ENCODE results near the gene ASB18.

Gene ASB18

DNA sequence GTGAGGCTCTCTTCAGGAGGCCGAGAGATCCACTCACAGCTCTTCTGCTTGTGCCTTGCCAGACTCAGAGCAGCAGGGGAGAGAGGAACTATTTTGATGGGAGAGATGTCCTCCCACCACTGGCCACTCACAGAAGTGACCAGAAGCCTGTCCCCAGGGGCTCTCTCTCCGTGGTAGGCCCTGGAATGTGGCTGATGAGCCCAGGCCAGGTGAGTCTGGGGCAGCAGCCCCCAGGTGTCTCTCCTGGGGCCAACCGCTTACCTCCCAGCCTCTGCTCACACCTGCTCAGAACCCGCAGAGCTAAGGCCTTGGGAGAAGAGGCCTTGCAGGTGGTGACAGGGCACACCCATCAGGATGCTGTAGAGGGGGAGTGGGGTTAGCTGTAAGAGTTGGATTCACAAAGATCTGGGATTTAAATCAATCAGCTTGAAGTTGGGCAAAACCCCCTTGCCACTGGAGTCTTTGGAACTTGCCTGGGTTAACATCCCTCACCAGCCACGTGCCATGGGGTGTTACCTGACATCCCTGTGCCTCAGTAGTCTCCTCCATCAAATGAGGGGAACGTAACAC, 29.1 kb upstream of the ASB18 start:
- no peak for TF ChIP-seq EZH2 (optimal IDR thresholded peaks at IDR 0.05; ENCODE audit: low read depth, low read length)
- TF ChIP-seq, protein P1, sequence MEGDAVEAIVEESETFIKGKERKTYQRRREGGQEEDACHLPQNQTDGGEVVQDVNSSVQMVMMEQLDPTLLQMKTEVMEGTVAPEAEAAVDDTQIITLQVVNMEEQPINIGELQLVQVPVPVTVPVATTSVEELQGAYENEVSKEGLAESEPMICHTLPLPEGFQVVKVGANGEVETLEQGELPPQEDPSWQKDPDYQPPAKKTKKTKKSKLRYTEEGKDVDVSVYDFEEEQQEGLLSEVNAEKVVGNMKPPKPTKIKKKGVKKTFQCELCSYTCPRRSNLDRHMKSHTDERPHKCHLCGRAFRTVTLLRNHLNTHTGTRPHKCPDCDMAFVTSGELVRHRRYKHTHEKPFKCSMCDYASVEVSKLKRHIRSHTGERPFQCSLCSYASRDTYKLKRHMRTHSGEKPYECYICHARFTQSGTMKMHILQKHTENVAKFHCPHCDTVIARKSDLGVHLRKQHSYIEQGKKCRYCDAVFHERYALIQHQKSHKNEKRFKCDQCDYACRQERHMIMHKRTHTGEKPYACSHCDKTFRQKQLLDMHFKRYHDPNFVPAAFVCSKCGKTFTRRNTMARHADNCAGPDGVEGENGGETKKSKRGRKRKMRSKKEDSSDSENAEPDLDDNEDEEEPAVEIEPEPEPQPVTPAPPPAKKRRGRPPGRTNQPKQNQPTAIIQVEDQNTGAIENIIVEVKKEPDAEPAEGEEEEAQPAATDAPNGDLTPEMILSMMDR (IDR thresholded peaks at IDR 0.05; ENCODE audit: low read length) = no peak
- no peak for TF ChIP-seq EZH2phosphoT487 (IDR thresholded peaks at IDR 0.05; ENCODE audit: low read length)
- no peaks in the 10 kb centered on the region for H3K27me3 ChIP-seq (replicated peaks; ENCODE audit: insufficient read depth, low read length)

DNA sequence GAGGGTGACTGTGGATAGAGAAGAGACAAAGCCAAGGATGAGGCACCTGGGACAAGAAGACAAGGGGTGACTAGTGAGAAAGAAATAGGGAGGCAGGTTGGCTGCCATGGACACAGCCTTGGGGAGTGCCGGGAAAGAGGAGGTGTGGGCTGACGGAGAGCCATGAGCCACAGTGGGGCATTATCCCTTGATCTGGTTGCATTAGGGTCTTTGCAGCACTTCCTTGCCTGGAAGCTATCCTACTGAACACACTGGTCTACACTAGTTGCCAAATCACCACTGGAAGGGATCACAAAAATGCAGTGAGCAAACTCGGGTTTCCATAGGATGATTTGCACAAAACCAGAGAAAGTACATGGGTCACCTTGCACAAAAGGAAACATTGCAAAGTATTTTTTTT, 27.7 kb upstream of the ASB18 start:
- Histone ChIP-seq H2AFZ (ENCODE audit: low read length) (no peak overlapping the region), H3F3A (ENCODE audit: insufficient read depth, low read length) (no peaks in the 10 kb centered on the region), H3K27ac (ENCODE audit: low read length) (no peak overlapping the region), H3K4me2 (ENCODE audit: low read depth, low read length) (no peak overlapping the region), H4K20me1 (ENCODE audit: insufficient read depth, low read length) (no peaks in the 10 kb centered on the region), H3K27me3 (replicated peaks; ENCODE audit: insufficient read depth, low read length) (no peaks in the 10 kb centered on the region), H3K4me3 (ENCODE audit: low read length) (no peak overlapping the region), H3K9me2 (replicated peaks; ENCODE audit: insufficient read depth, low read length) (no peaks in the 10 kb centered on the region), H3K9me3 (replicated peaks; ENCODE audit: insufficient read depth, low read length) (no peaks in the 10 kb centered on the region), H3K36me3 (replicated peaks; ENCODE audit: insufficient read depth, low read length) (no peaks in the 10 kb centered on the region), H3K79me2 (ENCODE audit: low read length) (no peaks in the 10 kb centered on the region), H3K4me1 (ENCODE audit: low read length) (no peaks in the 10 kb centered on the region), H3K9ac (ENCODE audit: low read length) (no peak overlapping the region)
- TF ChIP-seq EZH2phosphoT487 (IDR thresholded peaks at IDR 0.05; ENCODE audit: low read length) = no peak
- TF ChIP-seq, protein P1 (IDR thresholded peaks at IDR 0.05; ENCODE audit: low read length) = no peak
- no peak for TF ChIP-seq EZH2 (optimal IDR thresholded peaks at IDR 0.05; ENCODE audit: low read depth, low read length)
- no peak for DNase-seq

More for the DNA sequence above, 29.1 kb upstream of the ASB18 start:
- Histone ChIP-seq H3K4me2 (ENCODE audit: low read depth, low read length) (no peak overlapping the region), H3K9me3 (replicated peaks; ENCODE audit: insufficient read depth, low read length) (no peaks in the 10 kb centered on the region), H3F3A (ENCODE audit: insufficient read depth, low read length) (no peaks in the 10 kb centered on the region), H3K9me2 (replicated peaks; ENCODE audit: insufficient read depth, low read length) (no peaks in the 10 kb centered on the region), H3K27ac (ENCODE audit: low read length) (no peak overlapping the region), H2AFZ (ENCODE audit: low read length) (no peak overlapping the region), H3K9ac (ENCODE audit: low read length) (no peak overlapping the region), H4K20me1 (ENCODE audit: insufficient read depth, low read length) (no peaks in the 10 kb centered on the region), H3K36me3 (replicated peaks; ENCODE audit: insufficient read depth, low read length) (no peaks in the 10 kb centered on the region), H3K79me2 (ENCODE audit: low read length) (no peaks in the 10 kb centered on the region), H3K4me3 (ENCODE audit: low read length) (no peak overlapping the region), H3K4me1 (ENCODE audit: low read length) (no peaks in the 10 kb centered on the region)
- no peak for DNase-seq

DNA sequence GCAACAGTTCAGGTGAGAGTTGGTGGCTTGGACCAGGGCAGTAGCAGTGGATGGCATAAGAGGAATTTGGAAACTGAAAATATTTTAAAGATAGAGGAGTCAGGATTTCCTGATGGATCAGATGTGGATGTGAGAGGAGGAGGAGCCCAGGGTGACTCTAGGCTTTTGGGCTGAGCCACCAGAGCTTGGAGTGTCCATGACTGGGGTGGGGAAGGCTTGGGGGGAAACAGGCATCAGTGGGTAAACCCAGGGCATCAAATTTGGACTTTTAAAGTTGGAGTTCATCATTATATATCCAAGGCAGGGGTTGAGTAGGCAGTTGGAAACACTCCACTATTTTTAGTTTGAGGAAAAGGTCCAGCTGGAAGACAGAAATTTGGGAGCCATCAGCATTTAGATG, 27.3 kb upstream of the ASB18 start:
- Histone ChIP-seq H3K9me3 (replicated peaks; ENCODE audit: insufficient read depth, low read length) (no peaks in the 10 kb centered on the region), H3K4me2 (ENCODE audit: low read depth, low read length) (no peak overlapping the region), H3K9me2 (replicated peaks; ENCODE audit: insufficient read depth, low read length) (no peaks in the 10 kb centered on the region), H4K20me1 (ENCODE audit: insufficient read depth, low read length) (no peaks in the 10 kb centered on the region), H3K27ac (ENCODE audit: low read length) (no peak overlapping the region), H3F3A (ENCODE audit: insufficient read depth, low read length) (no peaks in the 10 kb centered on the region), H3K36me3 (replicated peaks; ENCODE audit: insufficient read depth, low read length) (no peaks in the 10 kb centered on the region), H3K4me1 (ENCODE audit: low read length) (no peaks in the 10 kb centered on the region), H3K9ac (ENCODE audit: low read length) (no peak overlapping the region), H2AFZ (ENCODE audit: low read length) (no peak overlapping the region), H3K4me3 (ENCODE audit: low read length) (no peak overlapping the region), H3K79me2 (ENCODE audit: low read length) (no peaks in the 10 kb centered on the region), H3K27me3 (replicated peaks; ENCODE audit: insufficient read depth, low read length) (no peaks in the 10 kb centered on the region)
- TF ChIP-seq, protein P1 (IDR thresholded peaks at IDR 0.05; ENCODE audit: low read length) = no peak
- TF ChIP-seq EZH2 (optimal IDR thresholded peaks at IDR 0.05; ENCODE audit: low read depth, low read length) (no peak), EZH2phosphoT487 (IDR thresholded peaks at IDR 0.05; ENCODE audit: low read length) (no peak)
- no peak for DNase-seq
